ENCODE measurements around the gene FGFR3. TPM values are rescaled to one million over a fixed set of nuclear protein-coding genes. Genes with fewer than 3 reads are reported as not detected.
"Not testable (repeated sequence)": the region's sequence is repeated elsewhere in the genome, so short reads cannot be mapped to it uniquely, and the experiment has no call there.

The FGFR3 gene
- total RNA-seq, 1 donor from 2014 or later = 32.1 TPM

GRCh38 chr4:1842339-1842895 lies 49.3 kb downstream of the FGFR3 start:
- Histone ChIP-seq H3K36me3 (peaks cover 88% of the 10 kb centered on the region), H3K9me3 (no peaks in the 10 kb centered on the region), H3K27ac (no peak overlapping the region), H3K4me1 (no peaks in the 10 kb centered on the region), H3K4me3 (no peak overlapping the region), H3K27me3 (no peaks in the 10 kb centered on the region)
- intact Hi-C loops (cut with DNase I) = no loop called here
- DNase-seq = no peak
- no peak for TF ChIP-seq CTCF (IDR thresholded peaks at IDR 0.05)
- ATAC-seq = peak; percentile 15

GRCh38 chr4:1842993-1843448 lies 49.9 kb downstream of the FGFR3 start:
- no peaks in the 10 kb centered on the region for H3K4me1 ChIP-seq
- H3K27me3 ChIP-seq = no peaks in the 10 kb centered on the region
- intact Hi-C loops (cut with DNase I) = no loop called here
- peaks cover 89% of the 10 kb centered on the region for H3K36me3 ChIP-seq
- H3K9me3 ChIP-seq = no peaks in the 10 kb centered on the region
- no peak overlapping the region for H3K4me3 ChIP-seq
- H3K27ac ChIP-seq = no peak overlapping the region
- TF ChIP-seq CTCF (IDR thresholded peaks at IDR 0.05) = no peak
- ATAC-seq = no peak
- DNase-seq = no peak

GRCh38 chr4:1843852-1844251 lies 50.8 kb downstream of the FGFR3 start:
- intact Hi-C loops (cut with DNase I) = no loop called here
- H3K27me3 ChIP-seq = no peaks in the 10 kb centered on the region
- no peak overlapping the region for H3K27ac ChIP-seq
- TF ChIP-seq CTCF (IDR thresholded peaks at IDR 0.05) = no peak
- H3K36me3 ChIP-seq = peaks cover 86% of the 10 kb centered on the region
- ATAC-seq (peak; percentile 5), DNase-seq (no peak)
- H3K4me1 ChIP-seq = no peaks in the 10 kb centered on the region
- no peaks in the 10 kb centered on the region for H3K9me3 ChIP-seq
- no peak overlapping the region for H3K4me3 ChIP-seq

GRCh38 chr4:1844618-1845017 lies 51.5 kb downstream of the FGFR3 start:
- ATAC-seq; DNase-seq; H3K4me1 ChIP-seq; intact Hi-C loops (cut with DNase I); H3K27me3 ChIP-seq; H3K4me3 ChIP-seq; H3K27ac ChIP-seq; H3K9me3 ChIP-seq: not testable (repeated sequence)
- H3K36me3 ChIP-seq = peaks cover 79% of the 10 kb centered on the region

- TF ChIP-seq CTCF (IDR thresholded peaks at IDR 0.05) = no peak
- no peaks in the 10 kb centered on the region for H3K9me3 ChIP-seq
- H3K27me3 ChIP-seq = no peaks in the 10 kb centered on the region
- H3K27ac ChIP-seq = no peak overlapping the region
- H3K36me3 ChIP-seq = peaks cover 59% of the 10 kb centered on the region
- intact Hi-C loops (cut with DNase I) = no loop called here
- H3K4me1 ChIP-seq = peaks cover 5% of the 10 kb centered on the region
- H3K4me3 ChIP-seq = no peak overlapping the region
- ATAC-seq = no peak
- DNase-seq = no peak
Measured at GRCh38 chr4:1846580-1846979, 53.5 kb downstream of the FGFR3 start.

GRCh38 chr4:1850276-1850675 lies 57.2 kb downstream of the FGFR3 start:
- Histone ChIP-seq H3K27ac (no peak overlapping the region), H3K4me1 (peaks cover 13% of the 10 kb centered on the region), H3K27me3 (no peaks in the 10 kb centered on the region), H3K36me3 (peaks cover 31% of the 10 kb centered on the region), H3K4me3 (no peak overlapping the region), H3K9me3 (no peaks in the 10 kb centered on the region)
- intact Hi-C loops (cut with DNase I) = no loop called here
- no peak for TF ChIP-seq CTCF (IDR thresholded peaks at IDR 0.05)
- no peak for DNase-seq
- ATAC-seq = no peak

Data from upper lobe of right lung (tissue), 1 donor.